Superior temporal gyrus (tissue), 1 donor: ENCODE data around the gene GATA1.
A peak's percentile ranks its signal among the peaks of the same experiment; 100 is the strongest.

ENCODE experiments used
- DNase-seq: peaks from one replicate; pipeline ENCODE4 v3.0.0-alpha.2; 2016; ENCODE audit errors: extremely low spot score

The GATA1 gene

GRCh38 chrX:48786341-48786800 is at the start of gene GATA1:
Gene GATA1, plus strand, starts transcription at chrX:48786590. Its CDS starts 4,520 bp downstream, at chrX:48791110.
- DNase-seq = no peak

- no peak for DNase-seq
Measured at GRCh38 chrX:48736878-48737212, 49.5 kb upstream of the GATA1 start.

GRCh38 chrX:48737213-48737938 is 49.0 kb upstream of the GATA1 start:
- peak; percentile 96 for DNase-seq

GRCh38 chrX:48737940-48738339 is 48.5 kb upstream of the GATA1 start:
- DNase-seq = peak; percentile 14

GRCh38 chrX:48741834-48742233 is 44.6 kb upstream of the GATA1 start:
- DNase-seq = no peak

- DNase-seq = no peak
Measured at GRCh38 chrX:48745222-48745621, 41.2 kb upstream of the GATA1 start.

- DNase-seq = no peak
Measured at GRCh38 chrX:48747415-48748016, 38.9 kb upstream of the GATA1 start.

- DNase-seq = no peak
Measured at GRCh38 chrX:48749182-48749581, 37.2 kb upstream of the GATA1 start.

- no peak for DNase-seq
Measured at GRCh38 chrX:48751343-48751742, 35.0 kb upstream of the GATA1 start.

GRCh38 chrX:48752498-48752897 is 33.9 kb upstream of the GATA1 start:
- DNase-seq = no peak

GRCh38 chrX:48753708-48754228 is 32.6 kb upstream of the GATA1 start:
- no peak for DNase-seq

- DNase-seq = no peak
Measured at GRCh38 chrX:48754238-48754637, 32.2 kb upstream of the GATA1 start.

- no peak for DNase-seq
Measured at GRCh38 chrX:48761674-48762471, 24.5 kb upstream of the GATA1 start, which contains the start of gene GLOD5. Gene GLOD5, plus strand, starts transcription at chrX:48761747. Its CDS starts 44 bp downstream, at chrX:48761791.

GRCh38 chrX:48769230-48769629 is 17.2 kb upstream of the GATA1 start:
- no peak for DNase-seq

- no peak for DNase-seq
Measured at GRCh38 chrX:48770296-48770695, 16.1 kb upstream of the GATA1 start.

GRCh38 chrX:48772602-48773001 is 13.8 kb upstream of the GATA1 start:
- DNase-seq = no peak

- no peak for DNase-seq
Measured at GRCh38 chrX:48776818-48777439, 9.5 kb upstream of the GATA1 start.

- DNase-seq = no peak
Measured at GRCh38 chrX:48779399-48779798, 7.0 kb upstream of the GATA1 start.

- no peak for DNase-seq
Measured at GRCh38 chrX:48781705-48782104, 4.7 kb upstream of the GATA1 start.

GRCh38 chrX:48782216-48782615 is 4.2 kb upstream of the GATA1 start:
- DNase-seq = no peak

- DNase-seq = no peak
Measured at GRCh38 chrX:48782795-48783194, 3.6 kb upstream of the GATA1 start.

GRCh38 chrX:48784726-48785125 is 1.7 kb upstream of the GATA1 start:
- no peak for DNase-seq
